Measurements from ENCODE around the gene BCO2.
"Not testable (repeated sequence)": the region's sequence is repeated elsewhere in the genome, so short reads cannot be mapped to it uniquely, and the experiment has no call there.

The BCO2 gene, protein sequence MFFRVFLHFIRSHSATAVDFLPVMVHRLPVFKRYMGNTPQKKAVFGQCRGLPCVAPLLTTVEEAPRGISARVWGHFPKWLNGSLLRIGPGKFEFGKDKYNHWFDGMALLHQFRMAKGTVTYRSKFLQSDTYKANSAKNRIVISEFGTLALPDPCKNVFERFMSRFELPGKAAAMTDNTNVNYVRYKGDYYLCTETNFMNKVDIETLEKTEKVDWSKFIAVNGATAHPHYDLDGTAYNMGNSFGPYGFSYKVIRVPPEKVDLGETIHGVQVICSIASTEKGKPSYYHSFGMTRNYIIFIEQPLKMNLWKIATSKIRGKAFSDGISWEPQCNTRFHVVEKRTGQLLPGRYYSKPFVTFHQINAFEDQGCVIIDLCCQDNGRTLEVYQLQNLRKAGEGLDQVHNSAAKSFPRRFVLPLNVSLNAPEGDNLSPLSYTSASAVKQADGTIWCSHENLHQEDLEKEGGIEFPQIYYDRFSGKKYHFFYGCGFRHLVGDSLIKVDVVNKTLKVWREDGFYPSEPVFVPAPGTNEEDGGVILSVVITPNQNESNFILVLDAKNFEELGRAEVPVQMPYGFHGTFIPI

GRCh38 chr11:112174789-112175598 is at the start of gene BCO2:
TSS of gene BCO2 (plus strand) at chr11:112175512. CDS start at chr11:112175602, 90 bp downstream.
- DNase-seq = peak in 1 of 2 experiments; percentile 5

DNA sequence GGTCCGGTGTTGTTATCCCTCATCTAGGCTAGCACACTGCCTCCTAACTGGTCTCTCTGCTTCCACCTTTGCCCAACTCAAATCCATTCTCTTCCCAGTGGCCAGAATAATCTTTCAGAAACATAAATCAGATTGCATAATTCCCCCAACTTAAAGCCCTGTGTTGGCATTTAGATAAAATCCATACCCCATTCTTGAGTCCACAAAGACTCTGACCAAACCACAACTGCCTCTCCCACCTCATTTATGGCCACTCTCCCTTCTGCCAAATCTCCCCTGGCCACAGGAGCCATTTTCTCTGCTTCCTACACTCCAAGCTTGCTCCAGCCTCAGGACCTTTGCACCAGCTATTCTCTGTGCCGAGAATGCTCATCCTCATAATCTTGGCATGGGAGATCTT is 48.3 kb upstream of the BCO2 start:
- no peak for DNase-seq

DNA sequence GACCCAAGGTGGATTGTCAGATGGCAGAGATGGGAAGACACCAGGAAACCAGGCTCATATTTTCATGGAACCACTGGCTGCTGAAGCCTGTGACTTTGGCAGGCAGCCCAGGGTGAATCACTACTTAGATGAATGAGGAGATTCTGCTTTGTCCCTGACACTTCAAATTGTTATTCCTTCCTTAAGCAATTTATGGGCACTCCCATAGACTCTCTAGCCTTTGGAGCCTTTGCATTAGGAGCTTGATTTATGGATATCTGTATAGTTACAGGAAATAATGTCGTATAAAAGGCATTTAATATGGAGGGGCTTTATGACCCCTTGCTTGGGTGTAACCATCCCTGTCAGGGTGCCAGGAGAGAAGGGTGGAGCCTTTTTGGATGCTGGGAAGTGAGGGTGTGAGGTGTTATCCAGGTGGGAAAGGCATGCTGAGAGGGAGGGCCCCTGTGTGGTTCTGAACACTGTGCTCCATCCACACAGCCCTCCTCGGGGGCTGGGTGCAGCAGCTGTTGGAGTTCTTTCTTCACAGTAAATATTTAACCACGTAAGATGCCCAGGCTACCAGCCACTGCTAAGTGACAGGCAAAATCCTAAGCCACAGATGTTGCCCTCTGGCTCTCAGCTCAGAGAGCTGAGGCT is 46.7 kb upstream of the BCO2 start:
- DNase-seq = peak; percentile 34 to 58

- no peak for DNase-seq
These were observed 45.7 kb upstream of the BCO2 start for GRCh38 chr11:112129656-112130055.

- DNase-seq = no peak
These were observed 42.6 kb upstream of the BCO2 start for GRCh38 chr11:112132737-112133136.

DNA sequence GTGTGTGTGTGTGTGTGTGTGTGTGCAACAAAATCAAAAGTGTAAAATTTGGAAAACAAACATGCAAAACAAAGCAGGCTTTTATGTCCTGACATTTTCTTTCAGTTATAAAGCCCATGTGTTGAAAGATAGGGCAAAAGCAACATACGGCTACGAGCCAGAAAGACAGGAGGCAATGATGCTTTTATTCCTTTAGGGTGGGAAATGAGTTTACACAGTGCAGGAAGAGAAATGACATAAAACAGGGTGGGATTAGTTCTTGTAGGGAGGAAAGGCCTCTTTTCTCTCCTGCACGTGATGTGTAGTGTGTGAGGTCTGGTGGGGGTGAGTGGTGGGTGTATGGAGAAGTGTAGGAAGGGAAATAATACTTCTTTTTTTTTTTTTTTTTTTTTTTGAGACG is 40.8 kb upstream of the BCO2 start:
- no peak for DNase-seq

DNA sequence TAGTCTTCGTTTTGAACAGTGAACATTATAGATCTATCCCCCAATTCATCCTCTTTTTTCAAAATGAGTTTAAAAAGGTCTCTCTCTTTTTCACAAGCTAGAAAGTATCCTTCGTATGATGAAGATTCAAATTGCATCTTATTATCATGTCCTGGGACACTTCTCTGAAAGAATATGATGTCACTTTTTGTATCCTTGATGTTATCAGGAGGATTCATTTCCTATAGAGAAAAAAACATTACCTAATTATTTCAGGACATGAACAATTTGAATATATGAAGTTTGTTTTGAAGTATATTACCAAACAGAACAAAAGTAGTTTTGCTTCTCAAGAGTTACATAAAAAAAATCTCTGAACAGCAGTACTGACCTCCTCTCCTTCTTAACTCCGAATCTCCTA is 31.7 kb upstream of the BCO2 start:
- no peak for DNase-seq

DNA sequence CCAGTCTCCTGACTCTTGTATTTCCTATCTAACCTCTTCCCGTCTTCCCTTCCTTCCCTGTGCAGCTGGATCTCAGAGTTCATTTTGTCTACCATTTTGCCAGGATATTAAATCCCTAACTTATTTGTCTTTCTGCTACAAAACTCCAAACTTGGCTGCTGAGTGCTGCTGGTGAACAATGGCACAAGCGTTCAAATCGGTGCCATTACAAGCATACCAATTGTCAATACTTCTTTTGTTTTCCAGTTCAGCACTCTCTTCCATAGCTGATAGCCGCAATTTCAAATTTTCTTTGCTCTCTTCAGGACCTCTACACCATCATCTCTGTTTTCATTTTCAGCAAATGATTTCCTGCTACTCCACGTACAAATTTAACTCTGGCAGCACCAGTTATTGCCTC is 24.8 kb upstream of the BCO2 start:
- DNase-seq = no peak

- DNase-seq = no peak
These were observed 19.0 kb upstream of the BCO2 start for GRCh38 chr11:112156153-112156955.

DNA sequence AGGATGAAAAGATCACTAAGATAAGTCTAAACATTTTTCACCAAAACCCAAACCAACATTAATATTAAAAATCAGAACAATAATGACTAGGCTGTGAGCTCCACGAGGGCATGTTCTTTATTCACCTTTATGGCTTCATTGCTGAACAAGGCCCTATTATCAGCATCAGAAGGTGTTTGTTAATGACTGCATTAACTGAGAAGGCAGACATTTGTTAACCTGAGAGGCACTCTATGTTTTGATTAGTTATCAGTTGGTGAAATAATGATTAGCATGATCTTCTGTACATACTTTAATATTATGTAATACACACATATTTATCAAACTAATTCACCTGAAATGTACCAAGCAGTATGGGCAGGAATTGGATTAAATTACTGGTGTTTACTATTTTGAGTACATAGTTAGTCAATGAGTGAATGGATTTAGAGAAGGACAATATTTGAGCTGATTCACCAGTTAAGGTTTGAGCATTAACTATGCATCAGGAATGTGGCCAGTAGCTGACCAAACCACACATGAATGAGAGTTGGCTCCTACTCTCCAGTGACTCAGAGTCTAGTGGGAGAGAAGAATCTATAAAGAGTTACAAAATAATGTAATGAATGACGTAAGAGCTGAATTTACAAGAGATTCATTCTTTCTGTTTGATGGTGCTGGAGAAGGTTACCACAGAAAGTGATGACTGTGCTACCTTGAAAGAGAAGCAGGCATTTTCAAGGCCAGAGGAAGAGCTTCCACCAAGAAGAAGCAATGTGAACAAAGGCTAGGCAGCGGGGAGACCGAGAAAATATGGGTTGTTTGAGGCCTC is 18.2 kb upstream of the BCO2 start:
- DNase-seq = no peak

- DNase-seq = no peak
These were observed 15.9 kb upstream of the BCO2 start for GRCh38 chr11:112159098-112160065.

DNA sequence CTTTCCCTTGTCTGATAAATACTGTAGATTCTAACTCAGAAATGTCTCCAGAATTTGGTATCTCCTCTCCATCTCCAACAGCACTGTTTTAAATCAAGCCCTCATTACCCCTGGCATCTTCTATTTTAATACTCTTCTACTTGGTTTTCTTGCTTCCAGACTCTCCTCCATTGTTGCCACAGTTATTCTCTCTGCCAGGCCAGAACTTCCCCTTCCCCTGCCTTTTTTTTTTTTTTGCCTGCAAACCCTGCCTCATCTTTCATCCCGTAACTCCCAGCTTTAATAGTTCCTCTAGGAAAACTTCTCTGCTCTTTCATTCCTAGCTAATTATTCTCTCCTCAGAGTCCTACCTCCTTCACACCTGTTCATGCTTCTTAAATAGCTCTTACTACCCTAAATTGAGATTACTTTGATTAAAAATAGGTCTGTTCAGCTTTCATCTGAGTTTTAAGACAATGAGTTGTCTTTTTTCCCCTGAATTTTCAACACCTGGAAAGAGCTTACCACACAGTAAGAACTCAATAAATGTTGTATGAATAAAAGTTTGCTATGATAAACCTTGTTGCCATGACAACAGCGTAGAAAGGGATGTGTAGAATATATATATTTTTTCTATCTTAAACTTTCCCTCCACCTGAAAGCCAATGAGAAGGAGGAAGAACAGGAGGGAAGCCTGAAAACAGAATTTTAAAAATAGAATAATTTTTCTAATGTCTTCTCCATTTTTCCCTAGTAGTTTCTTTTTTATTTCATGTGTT is 15.0 kb upstream of the BCO2 start:
- no peak for DNase-seq

- no peak for DNase-seq
These were observed 14.3 kb upstream of the BCO2 start for GRCh38 chr11:112161012-112161411.

DNA sequence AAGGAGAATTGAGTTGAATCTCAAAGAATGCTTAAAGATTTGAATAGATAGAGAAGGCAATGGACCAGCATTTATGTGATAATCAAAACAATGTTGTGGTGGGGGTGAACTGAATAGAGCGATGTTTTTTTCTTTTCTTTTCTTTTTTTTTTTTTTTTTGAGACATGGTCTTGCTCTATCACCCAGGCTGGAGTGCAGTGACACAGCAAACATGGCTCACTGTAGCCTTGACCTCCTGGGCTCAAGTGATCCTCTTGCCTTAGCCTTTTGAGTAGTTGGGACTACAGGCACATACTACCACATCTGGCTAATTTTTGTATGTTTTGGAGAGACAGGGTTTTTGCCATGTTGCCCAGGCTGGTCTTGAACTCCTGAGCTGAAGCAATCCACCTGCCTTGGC is 13.1 kb upstream of the BCO2 start:
- DNase-seq = not testable (repeated sequence)

DNA sequence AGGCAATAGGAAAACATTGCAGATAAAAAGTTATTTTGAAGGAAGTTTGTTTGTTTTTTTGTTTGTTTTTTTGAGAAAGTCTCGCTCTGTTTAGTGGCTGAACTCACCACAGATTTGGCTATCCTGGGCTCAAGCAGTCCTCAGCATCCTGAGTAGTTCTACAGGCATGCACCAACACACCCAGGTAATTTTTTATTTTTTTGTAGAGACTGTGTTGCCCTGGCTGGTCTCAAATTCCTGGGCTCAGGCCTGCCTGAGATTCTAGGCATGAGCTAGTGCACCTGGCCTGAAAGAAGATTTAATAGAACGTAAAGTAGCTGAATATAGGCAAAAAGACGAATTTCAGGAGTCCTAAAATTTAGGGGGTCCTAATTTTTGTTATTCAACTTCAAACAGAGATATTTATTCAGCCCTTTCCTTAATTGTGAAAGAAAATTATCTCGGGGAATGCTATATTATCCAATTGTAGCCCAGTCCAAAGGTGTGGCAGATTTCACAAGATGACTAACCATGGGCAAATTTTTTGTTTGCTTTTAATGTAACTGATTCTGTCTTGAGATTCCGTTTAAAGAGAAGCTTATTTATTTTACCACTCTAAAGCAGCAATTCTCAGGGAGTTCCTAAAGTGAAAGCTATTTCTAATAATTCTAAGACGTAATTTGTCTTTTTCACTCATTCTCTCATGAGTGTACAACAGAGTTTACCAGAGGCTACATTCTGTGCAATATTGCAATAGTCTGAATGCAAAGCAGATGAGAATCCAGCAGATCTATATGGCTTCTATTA is 12.4 kb upstream of the BCO2 start:
- no peak for DNase-seq

DNA sequence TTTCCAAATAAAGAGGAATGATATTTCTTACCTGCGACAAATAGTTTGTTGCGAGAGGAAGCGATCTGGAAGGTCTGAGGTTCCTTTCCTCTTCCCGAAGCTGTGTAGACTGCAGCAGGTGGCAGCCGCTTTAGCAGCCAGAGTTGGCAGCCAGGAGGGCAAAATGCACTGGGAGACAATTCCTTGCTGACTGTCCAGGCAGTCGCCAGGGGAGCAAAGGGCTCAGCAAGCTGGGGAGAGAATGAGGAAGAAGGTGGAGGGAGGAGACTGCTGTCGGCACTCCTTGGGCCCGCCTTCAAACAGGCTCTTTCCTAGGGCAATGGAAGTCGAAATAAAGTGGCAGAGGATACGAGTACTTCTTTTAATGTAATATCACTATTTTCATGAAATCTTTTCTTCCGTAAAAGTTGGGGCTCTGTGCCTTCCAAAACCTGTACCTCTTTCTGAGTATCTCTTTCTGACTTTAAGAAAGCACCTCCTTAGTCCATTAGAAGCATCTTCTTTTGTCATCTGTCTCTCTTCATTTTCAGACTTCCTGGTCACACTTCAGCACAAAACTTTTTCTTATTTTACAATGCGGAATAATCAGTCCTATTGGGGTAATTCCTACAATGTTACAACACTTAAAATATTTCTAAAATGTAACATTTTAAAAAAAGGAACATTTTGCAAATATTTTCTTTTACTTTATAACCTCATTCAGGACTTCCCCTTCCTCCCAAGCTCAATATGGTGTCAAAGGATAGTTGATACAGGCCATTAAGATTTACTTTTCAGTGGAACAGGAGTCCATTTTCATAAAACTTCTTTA is 11.2 kb upstream of the BCO2 start, which contains the start of gene IL18:
Gene IL18 (minus strand): TSS at position 220 of the 811 bp plus-strand sequence. CDS start 9,041 bp downstream, outside the sequence.
- DNase-seq = no peak

DNA sequence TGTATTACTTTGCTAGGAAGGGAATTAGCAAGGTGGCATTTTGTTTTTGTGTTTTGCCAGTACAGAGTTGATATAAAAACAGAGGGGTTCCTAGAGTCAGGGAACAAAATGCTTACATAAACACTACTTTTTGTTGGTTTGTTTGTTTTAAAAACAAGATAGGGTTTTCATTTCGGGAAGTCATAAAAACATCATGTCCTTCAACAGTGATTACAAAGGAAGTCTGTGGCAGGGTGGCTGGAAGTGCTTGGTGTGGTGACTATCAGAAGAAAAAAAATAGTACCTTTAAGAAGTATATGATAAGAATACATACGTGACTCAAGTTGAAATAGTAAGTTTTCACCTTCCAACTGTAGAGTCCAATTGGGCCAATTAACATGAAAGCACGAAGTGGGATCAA is 10.3 kb upstream of the BCO2 start:
- no peak for DNase-seq

GRCh38 chr11:112166562-112166961 is 8.8 kb upstream of the BCO2 start:
- DNase-seq = no peak

All from NCI-H187 (cell line).